Measurements from ENCODE around the gene TCP11L1.
A peak's percentile ranks its signal among the peaks of the same experiment; 100 is the strongest.

Gene TCP11L1

GRCh38 chr11:33039274-33040032 is at the start of gene TCP11L1:
Gene TCP11L1, plus strand, starts transcription at chr11:33039572. Its CDS starts 4,202 bp downstream, at chr11:33043774.
- DNase-seq (ENCODE audit: low read depth), result peak; percentile 92

- no peak for DNase-seq (ENCODE audit: low read depth)
These were observed 48.9 kb upstream of the TCP11L1 start for GRCh38 chr11:32990481-32990880.

GRCh38 chr11:32991427-32991826 is 47.9 kb upstream of the TCP11L1 start:
- DNase-seq (ENCODE audit: low read depth), result no peak

GRCh38 chr11:32991898-32992297 is 47.5 kb upstream of the TCP11L1 start:
- no peak for DNase-seq (ENCODE audit: low read depth)

- peak; percentile 73 for DNase-seq (ENCODE audit: low read depth)
These were observed 39.2 kb upstream of the TCP11L1 start for GRCh38 chr11:33000181-33000580.

- peak; percentile 25 for DNase-seq (ENCODE audit: low read depth)
These were observed 38.1 kb upstream of the TCP11L1 start for GRCh38 chr11:33001281-33001680.

GRCh38 chr11:33001751-33002542 is 37.4 kb upstream of the TCP11L1 start:
- no peak for DNase-seq (ENCODE audit: low read depth)

GRCh38 chr11:33005175-33005574 is 34.2 kb upstream of the TCP11L1 start:
- DNase-seq (ENCODE audit: low read depth), result no peak

GRCh38 chr11:33006010-33006409 is 33.4 kb upstream of the TCP11L1 start:
- no peak for DNase-seq (ENCODE audit: low read depth)

- no peak for DNase-seq (ENCODE audit: low read depth)
These were observed 25.6 kb upstream of the TCP11L1 start for GRCh38 chr11:33013755-33014154.

- peak; percentile 90 for DNase-seq (ENCODE audit: low read depth)
These were observed 23.5 kb upstream of the TCP11L1 start, which contains the start of gene DEPDC7 for GRCh38 chr11:33015621-33016551. Gene DEPDC7, plus strand, starts transcription at chr11:33015878. Its CDS starts 78 bp downstream, at chr11:33015956.

- DNase-seq (ENCODE audit: low read depth), result peak; percentile 43
These were observed 22.7 kb upstream of the TCP11L1 start for GRCh38 chr11:33016654-33017053.

- no peak for DNase-seq (ENCODE audit: low read depth)
These were observed 21.9 kb upstream of the TCP11L1 start for GRCh38 chr11:33017478-33017877.

GRCh38 chr11:33017965-33018364 is 21.4 kb upstream of the TCP11L1 start:
- DNase-seq (ENCODE audit: low read depth), result no peak

GRCh38 chr11:33018840-33019239 is 20.5 kb upstream of the TCP11L1 start:
- DNase-seq (ENCODE audit: low read depth), result no peak

GRCh38 chr11:33021501-33021900 is 17.9 kb upstream of the TCP11L1 start:
- no peak for DNase-seq (ENCODE audit: low read depth)

- DNase-seq (ENCODE audit: low read depth), result no peak
These were observed 17.4 kb upstream of the TCP11L1 start for GRCh38 chr11:33021937-33022336.

GRCh38 chr11:33025339-33025722 is 14.0 kb upstream of the TCP11L1 start:
- DNase-seq (ENCODE audit: low read depth), result no peak

GRCh38 chr11:33027233-33027632 is 12.1 kb upstream of the TCP11L1 start:
- peak; percentile 53 for DNase-seq (ENCODE audit: low read depth)

- DNase-seq (ENCODE audit: low read depth), result peak; percentile 35
These were observed 11.4 kb upstream of the TCP11L1 start for GRCh38 chr11:33027846-33028536.

GRCh38 chr11:33028537-33028914 is 10.8 kb upstream of the TCP11L1 start:
- DNase-seq (ENCODE audit: low read depth), result no peak
